ENCODE results near the gene PVALB.

- TF ChIP-seq, protein P1, sequence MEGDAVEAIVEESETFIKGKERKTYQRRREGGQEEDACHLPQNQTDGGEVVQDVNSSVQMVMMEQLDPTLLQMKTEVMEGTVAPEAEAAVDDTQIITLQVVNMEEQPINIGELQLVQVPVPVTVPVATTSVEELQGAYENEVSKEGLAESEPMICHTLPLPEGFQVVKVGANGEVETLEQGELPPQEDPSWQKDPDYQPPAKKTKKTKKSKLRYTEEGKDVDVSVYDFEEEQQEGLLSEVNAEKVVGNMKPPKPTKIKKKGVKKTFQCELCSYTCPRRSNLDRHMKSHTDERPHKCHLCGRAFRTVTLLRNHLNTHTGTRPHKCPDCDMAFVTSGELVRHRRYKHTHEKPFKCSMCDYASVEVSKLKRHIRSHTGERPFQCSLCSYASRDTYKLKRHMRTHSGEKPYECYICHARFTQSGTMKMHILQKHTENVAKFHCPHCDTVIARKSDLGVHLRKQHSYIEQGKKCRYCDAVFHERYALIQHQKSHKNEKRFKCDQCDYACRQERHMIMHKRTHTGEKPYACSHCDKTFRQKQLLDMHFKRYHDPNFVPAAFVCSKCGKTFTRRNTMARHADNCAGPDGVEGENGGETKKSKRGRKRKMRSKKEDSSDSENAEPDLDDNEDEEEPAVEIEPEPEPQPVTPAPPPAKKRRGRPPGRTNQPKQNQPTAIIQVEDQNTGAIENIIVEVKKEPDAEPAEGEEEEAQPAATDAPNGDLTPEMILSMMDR (IDR thresholded peaks at IDR 0.05; ENCODE audit: insufficient read depth, low read length, poor library complexity, severe bottlenecking), result no peak
- no peak for TF ChIP-seq EZH2phosphoT487 (conservative IDR thresholded peaks at IDR 0.05; ENCODE audit: low read length)
Measured at GRCh38 chr22:36833073-36833472, 16.2 kb upstream of the PVALB start.
